Renal cortical epithelial cell (primary cell): Measurements from ENCODE around the gene FGF16. TPM values are rescaled to one million over a fixed set of nuclear protein-coding genes. Genes with fewer than 3 reads are reported as not detected.
"Not testable (repeated sequence)": the region's sequence is repeated elsewhere in the genome, so short reads cannot be mapped to it uniquely, and the experiment has no call there.

Experiments
- DNase-seq: peaks from one replicate; pipeline ENCODE4 v3.0.0-alpha.2; 2011; ENCODE audit warnings: low read depth
- total RNA-seq: library from RNA; depleted of rRNA; stranded (reverse); fragments of >200 nt; gene quantifications from 2 replicates; pipeline ENCODE4 v1.2.3, GENCODE V29; 2014

Gene FGF16
- total RNA-seq, 1 donor from 2014 or later: not detected

- no peak for DNase-seq
Measured at GRCh38 chrX:77446029-77446585, 1.1 kb upstream of the FGF16 start.

DNA sequence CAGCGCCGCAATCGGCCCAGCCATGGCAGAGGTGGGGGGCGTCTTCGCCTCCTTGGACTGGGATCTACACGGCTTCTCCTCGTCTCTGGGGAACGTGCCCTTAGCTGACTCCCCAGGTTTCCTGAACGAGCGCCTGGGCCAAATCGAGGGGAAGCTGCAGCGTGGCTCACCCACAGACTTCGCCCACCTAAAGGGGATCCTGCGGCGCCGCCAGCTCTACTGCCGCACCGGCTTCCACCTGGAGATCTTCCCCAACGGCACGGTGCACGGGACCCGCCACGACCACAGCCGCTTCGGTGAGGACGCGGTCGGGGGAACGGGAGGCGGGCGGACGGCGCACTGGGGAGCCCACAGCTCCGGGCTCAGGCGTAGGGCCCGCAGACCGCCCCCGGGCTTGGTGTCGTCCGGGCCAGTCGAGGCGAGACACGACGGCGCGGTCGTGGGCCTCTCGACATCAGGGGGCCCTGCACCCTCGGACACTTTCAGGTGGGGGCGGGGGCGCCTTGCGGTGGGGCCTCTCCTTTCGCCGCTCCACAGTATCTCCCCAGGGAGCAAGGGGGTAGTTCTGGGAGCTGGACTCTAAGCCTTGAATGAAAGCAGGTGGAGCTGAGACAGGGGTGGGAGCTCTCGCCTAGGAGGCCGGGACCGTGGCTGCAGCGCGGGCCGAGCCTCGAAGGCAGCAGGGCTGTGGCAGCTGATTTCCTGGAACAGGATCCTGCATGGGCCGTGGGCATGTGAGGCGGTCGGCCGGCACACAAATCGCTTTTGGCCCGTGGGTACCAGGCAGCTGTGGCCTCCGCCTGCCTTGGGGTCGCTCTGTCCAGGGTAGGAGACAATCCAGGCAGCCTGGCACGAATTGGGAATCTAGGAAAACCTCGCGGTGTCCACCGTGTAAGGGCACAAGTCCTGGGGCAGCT is 722 bp downstream of the FGF16 start:
- DNase-seq: no peak

DNA sequence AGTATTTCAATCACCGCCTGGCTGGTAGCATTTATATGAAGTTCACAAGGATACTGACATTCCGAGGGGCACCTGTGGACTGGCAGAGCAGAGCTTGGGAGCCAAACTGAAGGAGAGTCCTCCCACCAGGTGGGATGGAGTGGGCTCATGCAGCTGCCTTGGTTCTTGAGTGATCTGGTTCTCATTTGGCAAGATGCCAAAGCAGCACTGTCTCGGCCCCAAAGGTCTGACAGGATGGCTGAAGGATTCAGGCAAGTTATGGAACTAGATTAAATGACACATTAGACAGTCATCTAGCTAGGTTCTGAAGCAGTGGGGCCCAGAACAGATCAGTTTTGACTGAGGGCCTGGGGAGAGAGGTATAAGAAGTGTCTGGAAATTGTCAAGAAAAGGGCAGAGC is 3.2 kb downstream of the FGF16 start:
- DNase-seq: no peak

DNA sequence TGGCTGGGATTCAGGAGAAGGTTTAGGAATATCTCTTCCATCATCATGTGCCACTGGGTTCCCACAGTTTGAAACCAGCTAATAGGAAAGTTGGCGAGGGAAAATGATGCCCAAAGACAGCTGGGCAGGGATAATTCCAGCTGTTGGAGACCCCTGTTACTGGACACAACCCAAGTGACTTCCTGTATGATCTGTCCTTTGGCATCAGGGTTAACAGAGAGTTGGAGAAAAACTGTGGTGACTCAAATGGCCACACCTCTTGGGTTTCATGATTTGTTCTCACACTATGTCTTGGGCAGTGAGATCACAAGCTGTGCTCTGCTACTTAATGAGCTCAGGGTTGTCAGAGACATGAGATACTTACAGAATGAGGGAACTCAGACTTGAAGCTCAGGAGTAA is 3.8 kb downstream of the FGF16 start:
- peak; percentile 38 for DNase-seq

GRCh38 chrX:77453190-77453589 is 6.0 kb downstream of the FGF16 start:
- DNase-seq: no peak

- DNase-seq: no peak
Measured at GRCh38 chrX:77455437-77455836, 8.2 kb downstream of the FGF16 start.

DNA sequence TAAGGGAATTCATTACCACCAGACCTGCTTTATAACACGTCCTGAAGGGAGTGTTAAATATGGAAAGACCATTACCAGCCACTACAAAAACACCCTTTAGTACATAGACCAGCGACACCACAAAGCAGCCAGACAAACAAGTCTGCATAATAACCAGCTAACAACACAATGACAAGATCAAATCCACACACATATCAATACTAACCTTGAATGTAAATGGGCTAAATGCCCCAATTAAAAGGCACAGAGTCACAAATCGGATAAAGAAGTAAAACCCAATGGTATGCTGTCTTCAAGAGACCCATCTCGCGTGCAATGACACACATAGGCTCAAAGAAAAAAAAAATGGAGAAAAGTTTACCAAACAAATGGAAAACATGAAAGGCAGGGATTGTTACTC is 36.9 kb downstream of the FGF16 start:
- no peak for DNase-seq

DNA sequence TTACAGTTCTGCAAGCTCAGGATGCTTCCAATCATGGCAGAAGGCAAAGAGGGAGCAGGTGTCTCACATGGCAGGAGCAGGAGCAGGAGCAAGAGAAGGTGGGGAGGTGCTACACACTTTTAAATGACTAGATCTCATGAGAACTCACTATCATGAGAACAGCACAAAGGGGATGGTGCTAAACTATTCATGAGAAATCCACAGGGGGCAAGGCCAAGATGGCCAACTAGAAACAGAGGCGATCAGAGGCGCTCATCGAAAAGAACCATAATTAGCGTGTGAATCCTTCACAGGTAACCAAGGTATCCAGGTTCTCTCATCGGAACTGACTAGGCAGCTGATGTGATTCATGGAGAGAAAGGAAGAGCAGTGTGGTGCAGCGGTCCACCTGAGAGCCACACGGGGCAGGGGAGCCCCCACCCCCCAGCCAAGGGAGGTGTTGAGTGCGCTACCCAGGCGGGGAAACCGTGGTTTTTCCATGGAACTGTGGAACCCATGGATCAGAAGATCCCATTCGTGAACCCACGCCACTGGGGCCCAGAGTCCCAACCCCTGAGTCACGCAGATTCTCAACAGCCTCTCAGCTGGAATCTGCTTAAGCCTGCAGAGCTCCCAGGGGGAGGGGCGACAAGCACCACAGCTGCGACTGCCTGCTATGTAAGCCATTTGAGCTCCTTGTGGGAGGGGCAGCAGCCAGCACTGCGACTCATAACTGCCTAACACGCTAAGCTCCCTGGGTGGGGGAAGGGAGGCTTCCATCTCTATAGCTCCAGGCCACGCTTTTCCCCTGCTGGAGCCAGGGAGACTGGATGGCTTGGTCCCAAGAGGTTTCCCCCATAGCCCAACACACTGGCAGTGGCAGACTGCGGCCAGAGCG is 46.7 kb downstream of the FGF16 start:
- DNase-seq: peak; percentile 40

GRCh38 chrX:77500164-77500563 is 53.0 kb downstream of the FGF16 start:
- DNase-seq: not testable (repeated sequence)

- no peak for DNase-seq
Measured at GRCh38 chrX:77502951-77503525, 55.8 kb downstream of the FGF16 start.

- peak; percentile 32 for DNase-seq
Measured at GRCh38 chrX:77505227-77505626, 58.0 kb downstream of the FGF16 start.
